ENCODE measurements around the gene CMKLR1.

CMKLR1 gene

DNA sequence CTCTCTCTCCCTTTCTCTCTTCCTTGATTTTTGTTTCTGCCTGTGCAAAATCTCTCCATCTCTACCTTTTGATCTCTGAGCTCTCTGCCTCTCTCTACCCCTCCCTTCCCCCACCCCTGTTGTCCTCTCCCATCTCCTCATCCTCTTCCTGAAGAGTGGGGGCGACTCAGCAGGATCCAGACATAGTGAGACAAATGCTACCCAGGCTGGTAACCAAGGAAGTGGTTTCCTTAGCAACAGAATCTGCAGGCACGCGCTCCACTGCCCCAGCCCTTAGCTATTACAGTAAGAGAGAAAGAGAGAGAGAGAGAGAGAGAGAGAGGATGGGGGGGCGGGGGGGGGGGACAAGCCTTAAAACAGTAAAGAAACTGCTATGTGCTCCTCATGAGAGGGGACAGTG, 85.6 kb downstream of the CMKLR1 start:
- CTCF ChIA-PET: no interaction called here
- no peak for TF ChIP-seq CTCF (IDR thresholded peaks at IDR 0.05; ENCODE audit: insufficient read depth, low read length, missing control alignments)
- DNase-seq (ENCODE audit: low read depth, low spot score): no peak
- POLR2A ChIA-PET: no interaction called here
- no peak overlapping the region for H3K4me3 ChIP-seq (ENCODE audit: low read depth, low read length)

- TF ChIP-seq CTCF (IDR thresholded peaks at IDR 0.05; ENCODE audit: insufficient read depth, low read length, missing control alignments): no peak
- CTCF ChIA-PET: no interaction called here
- no peak overlapping the region for H3K4me3 ChIP-seq (ENCODE audit: low read depth, low read length)
- no peak for DNase-seq (ENCODE audit: low read depth, low spot score)
- POLR2A ChIA-PET: no interaction called here
Observed at GRCh38 chr12:108252523-108252922, 86.6 kb downstream of the CMKLR1 start.

DNA sequence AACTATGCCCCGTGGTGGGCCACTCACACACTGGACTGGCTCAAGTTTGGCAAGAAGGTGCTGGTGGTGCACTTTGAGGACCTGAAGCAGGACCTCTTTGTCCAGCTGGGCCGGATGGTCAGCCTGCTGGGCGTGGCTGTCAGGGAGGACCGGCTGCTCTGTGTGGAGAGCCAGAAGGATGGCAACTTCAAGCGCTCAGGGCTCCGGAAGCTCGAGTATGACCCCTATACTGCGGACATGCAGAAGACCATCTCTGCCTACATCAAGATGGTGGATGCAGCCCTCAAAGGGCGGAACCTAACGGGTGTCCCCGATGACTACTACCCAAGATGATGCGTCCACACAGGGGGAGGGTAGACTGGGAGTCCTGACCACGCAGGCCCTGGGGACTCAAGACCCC, 91.1 kb downstream of the CMKLR1 start:
- ChIA-PET CTCF (no interaction called here), POLR2A (no interaction called here)
- DNase-seq (ENCODE audit: low read depth, low spot score): no peak
- H3K4me3 ChIP-seq (ENCODE audit: low read depth, low read length): no peak overlapping the region
- TF ChIP-seq CTCF (IDR thresholded peaks at IDR 0.05; ENCODE audit: insufficient read depth, low read length, missing control alignments): no peak

- CTCF ChIA-PET: no interaction called here
- DNase-seq (ENCODE audit: low read depth, low spot score): no peak
- POLR2A ChIA-PET: no interaction called here
- no peak overlapping the region for H3K4me3 ChIP-seq (ENCODE audit: low read depth, low read length)
- no peak for TF ChIP-seq CTCF (IDR thresholded peaks at IDR 0.05; ENCODE audit: insufficient read depth, low read length, missing control alignments)
Observed at GRCh38 chr12:108247130-108247529, 92.0 kb downstream of the CMKLR1 start.

GRCh38 chr12:108241986-108242703, 97.0 kb downstream of the CMKLR1 start:
- no peak for DNase-seq (ENCODE audit: low read depth, low spot score)
- no peak for TF ChIP-seq CTCF (IDR thresholded peaks at IDR 0.05; ENCODE audit: insufficient read depth, low read length, missing control alignments)
- ChIA-PET POLR2A (no interaction called here), CTCF (no interaction called here)
- no peak overlapping the region for H3K4me3 ChIP-seq (ENCODE audit: low read depth, low read length)

DNA sequence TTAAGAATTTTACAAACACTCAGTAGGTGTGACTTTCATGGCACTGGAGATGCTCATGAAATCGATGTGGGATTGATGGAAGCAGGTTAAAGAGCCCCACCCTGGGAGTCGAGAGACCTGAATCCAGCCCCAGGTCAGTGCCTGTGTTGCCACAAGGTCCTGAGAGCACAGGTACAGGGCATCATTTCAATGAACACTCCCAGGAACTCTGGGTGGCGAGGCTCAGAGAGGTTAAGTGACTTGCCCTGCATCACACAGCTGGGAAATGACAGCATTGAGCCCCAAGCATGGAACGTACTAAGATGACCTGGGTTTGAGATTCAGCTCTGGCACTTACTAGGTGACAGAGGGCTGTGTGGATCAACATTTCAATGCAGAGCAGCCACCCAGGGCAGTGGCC, 98.2 kb downstream of the CMKLR1 start:
- ChIA-PET POLR2A (no interaction called here), CTCF (no interaction called here)
- no peak for DNase-seq (ENCODE audit: low read depth, low spot score)
- no peak overlapping the region for H3K4me3 ChIP-seq (ENCODE audit: low read depth, low read length)
- no peak for TF ChIP-seq CTCF (IDR thresholded peaks at IDR 0.05; ENCODE audit: insufficient read depth, low read length, missing control alignments)
